Transverse colon (tissue), 4 donors: ENCODE measurements around the gene CDH22. TPM values are rescaled to one million over a fixed set of nuclear protein-coding genes. Genes with fewer than 3 reads are reported as not detected.

Experiments used
- DNase-seq: peaks from one replicate; pipeline ENCODE4 v3.0.0-alpha.2; 2019
- H3K27ac ChIP-seq, 4 donors: fragments of 200-600 bp; sonication (generic); 2 replicates each; pipeline ENCODE4 v1.5.1; 2016 to 2018; ENCODE audit warnings: inconsistent platforms in 4 of 4
- H3K27me3 ChIP-seq: fragments of 200-600 bp; sonication (generic); 2 replicates; pipeline ENCODE4 v1.5.1; 2017; ENCODE audit warnings: inconsistent platforms
- H3K36me3 ChIP-seq, 4 donors: fragments of 200-600 bp; sonication (generic); 2 replicates each; pipeline ENCODE4 v1.5.1; 2017 to 2019; ENCODE audit warnings: inconsistent platforms in 4 of 4
- H3K4me1 ChIP-seq, 4 donors: fragments of 200-600 bp; sonication (generic); 2 replicates each; pipeline ENCODE4 v1.5.1; 2017 to 2020; ENCODE audit warnings: inconsistent platforms in 4 of 4
- H3K4me3 ChIP-seq, 4 donors: fragments of 200-600 bp; sonication (generic); 1 replicate in 1 of 4; 2 replicates in 3 of 4; pipeline versions ENCODE4 v1.5.1 to v1.6.1; 2017 to 2019; ENCODE audit warnings: inconsistent platforms in 4 of 4
- H3K9me3 ChIP-seq, 2 donors: fragments of 200-600 bp; sonication (generic); 2 replicates each; pipeline ENCODE4 v1.5.1; 2017 to 2019; ENCODE audit warnings: inconsistent platforms in 2 of 2
- CTCF ChIP-seq, 5 experiments: fragments of 200-600 bp in 3 of 5; fragments of 450-650 bp in 2 of 5; sonication (generic) in 3 of 5; IDR thresholded peaks; 1 replicate in 2 of 5; 2 replicates in 3 of 5; pipeline ENCODE4 v1.5.1; 2016 to 2017; ENCODE audit warnings: antibody characterized with exemption in 5 of 5, inconsistent platforms in 3 of 5, mild to moderate bottlenecking in 2 of 5, moderate library complexity in 1 of 5
- EP300 ChIP-seq: sonication (generic); formaldehyde crosslinking; IDR thresholded peaks from one replicate; pipeline ENCODE4 v1.6.1; 2017; ENCODE audit warnings: antibody characterized with exemption, low read depth
- POLR2A ChIP-seq: fragments of 450-650 bp; IDR thresholded peaks from one replicate; pipeline ENCODE4 v1.6.1; 2016; ENCODE audit warnings: antibody characterized with exemption, mild to moderate bottlenecking, moderate library complexity
- POLR2AphosphoS5 ChIP-seq, 3 donors: sonication (generic); formaldehyde crosslinking; IDR thresholded peaks; one replicate each; pipeline ENCODE4 v1.6.1; 2016; ENCODE audit warnings: antibody characterized with exemption in 3 of 3
- WGBS, 2 donors: methylation state at CpG; one replicate each; pipeline ENCODE4 v1.1.5; 2018; ENCODE audit warnings: low coverage in 1 of 2; 5-methylcytosine and 5-hydroxymethylcytosine counted together
- in situ Hi-C, 4 donors: fragments of 200-750 bp; cut with MboI; loops; one replicate each; pipeline versions ENCODE4 v1.15.0 to v1.15.1; 2017; ENCODE audit warnings: low sequenced_read_pairs in 3 of 4, low pct_ligation_motif_present in 1 of 4, low pct_unique_long_range_greater_than_20kb in 1 of 4
- intact Hi-C: fragments of 100-400 bp; cut with DNase I; formaldehyde crosslinking; loops from one replicate; pipeline ENCODE4 v1.15.1; 2023; ENCODE audit warnings: low total_unique reads
- total RNA-seq, 4 donors: library from RNA; depleted of rRNA; stranded (reverse); fragments of >200 nt; gene quantifications; one replicate each; pipeline ENCODE4 v1.1.0, GENCODE V29; 2016

CDH22 gene
- total RNA-seq, 4 donors from 2014 or later: not detected

- no peaks in the 10 kb centered on the region for H3K36me3 ChIP-seq
- intact Hi-C loops (no loop called here), in situ Hi-C loops (no loop called here)
- TF ChIP-seq EP300 (no peak), CTCF (IDR thresholded peaks at IDR 0.05) (no peak), POLR2AphosphoS5 (IDR thresholded peaks at IDR 0.05) (no peak), POLR2A (no peak)
- no peak for DNase-seq
- H3K9me3 ChIP-seq: no peaks in the 10 kb centered on the region
- no peak overlapping the region for H3K4me3 ChIP-seq
- no peaks in the 10 kb centered on the region for H3K4me1 ChIP-seq
- no peak overlapping the region for H3K27ac ChIP-seq
- peaks cover 75% of the 10 kb centered on the region for H3K27me3 ChIP-seq
- WGBS, 2 donors: 25 to 42% methylated on average over 9 to 23 of the region's 23 CpGs
Measured at GRCh38 chr20:46246559-46246958, 61.7 kb downstream of the CDH22 start.

- H3K9me3 ChIP-seq: no peaks in the 10 kb centered on the region
- WGBS, 2 donors: 45 to 71% methylated on average over 1 to 9 of the region's 9 CpGs
- H3K27me3 ChIP-seq: peaks cover 49% of the 10 kb centered on the region
- no peak for DNase-seq
- H3K36me3 ChIP-seq: no peaks in the 10 kb centered on the region
- intact Hi-C loops (no loop called here), in situ Hi-C loops (no loop called here)
- TF ChIP-seq POLR2A (no peak), CTCF (IDR thresholded peaks at IDR 0.05) (no peak), EP300 (no peak), POLR2AphosphoS5 (IDR thresholded peaks at IDR 0.05) (no peak)
- no peak overlapping the region for H3K27ac ChIP-seq
- no peaks in the 10 kb centered on the region for H3K4me1 ChIP-seq
- no peak overlapping the region for H3K4me3 ChIP-seq
Measured at GRCh38 chr20:46243707-46244628, 64.3 kb downstream of the CDH22 start.

- no peak for TF ChIP-seq POLR2AphosphoS5 (IDR thresholded peaks at IDR 0.05)
- no peak for TF ChIP-seq EP300
- TF ChIP-seq POLR2A: no peak
- TF ChIP-seq CTCF (IDR thresholded peaks at IDR 0.05): no peak
- Histone ChIP-seq H3K4me3 (no peak overlapping the region), H3K9me3 (no peaks in the 10 kb centered on the region), H3K4me1 (no peaks in the 10 kb centered on the region), H3K36me3 (no peaks in the 10 kb centered on the region), H3K27ac (no peak overlapping the region), H3K27me3 (peaks cover 49% of the 10 kb centered on the region)
- WGBS, 2 donors: 40 to 57% methylated on average over 1 to 2 of the region's 2 CpGs
- intact Hi-C loops (no loop called here), in situ Hi-C loops (no loop called here)
- DNase-seq: no peak
Measured at GRCh38 chr20:46242390-46242789, 65.9 kb downstream of the CDH22 start.

- peaks cover 41% of the 10 kb centered on the region for H3K27me3 ChIP-seq
- no peaks in the 10 kb centered on the region for H3K36me3 ChIP-seq
- 80 to 84% methylated on average over 1 to 22 of the region's 22 CpGs for WGBS, 2 donors
- no peak for DNase-seq
- H3K4me1 ChIP-seq: no peaks in the 10 kb centered on the region
- no peak overlapping the region for H3K27ac ChIP-seq
- TF ChIP-seq POLR2AphosphoS5 (IDR thresholded peaks at IDR 0.05): no peak
- TF ChIP-seq CTCF (IDR thresholded peaks at IDR 0.05): no peak
- TF ChIP-seq EP300: no peak
- no peak for TF ChIP-seq POLR2A
- no peaks in the 10 kb centered on the region for H3K9me3 ChIP-seq
- in situ Hi-C loops (no loop called here), intact Hi-C loops (no loop called here)
- no peak overlapping the region for H3K4me3 ChIP-seq
Measured at GRCh38 chr20:46240881-46241280, 67.4 kb downstream of the CDH22 start.
